Activated CD4-positive, alpha-beta T cell treated with anti-CD3 and anti-CD28 coated beads, Interleukin-2, amount 10 ng/mL, durations not matched to agents 7 days and 5 days (primary cell): ENCODE measurements around the gene PDLIM1. TPM values are rescaled to one million over a fixed set of nuclear protein-coding genes. Genes with fewer than 3 reads are reported as not detected.
"Not testable (repeated sequence)": the region's sequence is repeated elsewhere in the genome, so short reads cannot be mapped to it uniquely, and the experiment has no call there.

Experiments used
- CTCF ChIA-PET: fragments of 350-600 bp; sonication (Branson Sonifier 250); formaldehyde crosslinking; loops from one replicate; lab custom pipeline; 2021; ENCODE audit warnings: antibody characterized with exemption; lab: Charles Lee
- POLR2A ChIA-PET: fragments of 350-600 bp; sonication (Branson Sonifier 250); formaldehyde crosslinking; loops from one replicate; lab custom pipeline; 2021; ENCODE audit warnings: antibody characterized with exemption; lab: Charles Lee
- DNase-seq: peaks from one replicate; pipeline ENCODE4 v3.0.0-alpha.2; 2020
- H3K27ac Mint-ChIP-seq: one replicate; pipeline ENCODE4 v1.8.0; 2021; ENCODE audit warnings: mild to moderate bottlenecking, moderate library complexity, mixed read lengths
- H3K27me3 Mint-ChIP-seq: one replicate; pipeline ENCODE4 v1.8.0; 2021; ENCODE audit warnings: mixed read lengths
- H3K36me3 Mint-ChIP-seq: one replicate; pipeline ENCODE4 v1.8.0; 2021; ENCODE audit warnings: low read depth, mixed read lengths
- H3K4me1 Mint-ChIP-seq: one replicate; pipeline ENCODE4 v1.8.0; 2021; ENCODE audit warnings: mixed read lengths
- H3K4me3 Mint-ChIP-seq: one replicate; pipeline ENCODE4 v1.8.0; 2021; ENCODE audit warnings: mild to moderate bottlenecking, moderate library complexity, mixed read lengths
- H3K9me3 Mint-ChIP-seq: one replicate; pipeline ENCODE4 v1.8.0; 2021; ENCODE audit warnings: mixed read lengths
- total RNA-seq, 2 experiments: library from RNA; stranded (reverse); gene quantifications; one replicate each; pipeline ENCODE4 v1.2.3, GENCODE V29; 2021

PDLIM1 gene
- total RNA-seq, 2 experiments from 2014 or later: 17.4 to 19.6 TPM

GRCh38 chr10:95220539-95220938, 70.3 kb downstream of the PDLIM1 start:
- Mint-ChIP-seq H3K4me1 (no peaks in the 10 kb centered on the region), H3K36me3 (no peaks in the 10 kb centered on the region), H3K4me3 (no peak overlapping the region), H3K9me3 (peaks cover 3% of the 10 kb centered on the region), H3K27me3 (peaks cover 3% of the 10 kb centered on the region), H3K27ac (no peak overlapping the region)
- POLR2A ChIA-PET: no interaction called here
- CTCF ChIA-PET: interaction anchor here (1.6 kb wide), 1 partner anchor 10 kb away, joined by 5 read pairs; no protein-coding TSS in a partner anchor
- no peak for DNase-seq

- Mint-ChIP-seq H3K4me3 (no peak overlapping the region), H3K27ac (no peak overlapping the region), H3K9me3 (no peaks in the 10 kb centered on the region), H3K36me3 (no peaks in the 10 kb centered on the region), H3K27me3 (peaks cover 4% of the 10 kb centered on the region), H3K4me1 (no peaks in the 10 kb centered on the region)
- DNase-seq: no peak
- ChIA-PET POLR2A (no interaction called here), CTCF (no interaction called here)
Measured at GRCh38 chr10:95217476-95217875, 73.3 kb downstream of the PDLIM1 start.

DNA sequence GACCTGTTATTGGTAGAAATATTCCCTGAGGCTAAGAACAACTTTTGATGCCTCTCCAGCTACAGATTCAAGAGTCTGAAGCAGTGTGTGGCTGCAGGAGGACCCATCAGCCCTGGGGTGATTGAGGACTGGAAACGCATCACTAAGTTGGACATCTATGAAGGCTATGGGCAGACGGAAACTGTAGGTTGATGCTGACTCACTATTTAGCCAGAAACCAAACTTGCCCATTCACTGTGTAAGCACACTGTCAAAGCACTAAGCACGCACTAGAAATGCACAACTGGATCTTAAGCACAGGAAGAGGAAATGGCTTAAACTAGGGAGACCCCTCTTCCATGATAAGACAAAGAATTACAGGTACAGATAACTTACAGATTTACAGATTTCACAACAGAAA, 76.0 kb downstream of the PDLIM1 start:
- H3K4me1 Mint-ChIP-seq: no peaks in the 10 kb centered on the region
- POLR2A ChIA-PET: no interaction called here
- H3K36me3 Mint-ChIP-seq: no peaks in the 10 kb centered on the region
- H3K27ac Mint-ChIP-seq: no peak overlapping the region
- H3K27me3 Mint-ChIP-seq: peaks cover 4% of the 10 kb centered on the region
- CTCF ChIA-PET: no interaction called here
- no peak overlapping the region for H3K4me3 Mint-ChIP-seq
- no peak for DNase-seq
- H3K9me3 Mint-ChIP-seq: no peaks in the 10 kb centered on the region

GRCh38 chr10:95214369-95214768, 76.4 kb downstream of the PDLIM1 start:
- POLR2A ChIA-PET: no interaction called here

DNA sequence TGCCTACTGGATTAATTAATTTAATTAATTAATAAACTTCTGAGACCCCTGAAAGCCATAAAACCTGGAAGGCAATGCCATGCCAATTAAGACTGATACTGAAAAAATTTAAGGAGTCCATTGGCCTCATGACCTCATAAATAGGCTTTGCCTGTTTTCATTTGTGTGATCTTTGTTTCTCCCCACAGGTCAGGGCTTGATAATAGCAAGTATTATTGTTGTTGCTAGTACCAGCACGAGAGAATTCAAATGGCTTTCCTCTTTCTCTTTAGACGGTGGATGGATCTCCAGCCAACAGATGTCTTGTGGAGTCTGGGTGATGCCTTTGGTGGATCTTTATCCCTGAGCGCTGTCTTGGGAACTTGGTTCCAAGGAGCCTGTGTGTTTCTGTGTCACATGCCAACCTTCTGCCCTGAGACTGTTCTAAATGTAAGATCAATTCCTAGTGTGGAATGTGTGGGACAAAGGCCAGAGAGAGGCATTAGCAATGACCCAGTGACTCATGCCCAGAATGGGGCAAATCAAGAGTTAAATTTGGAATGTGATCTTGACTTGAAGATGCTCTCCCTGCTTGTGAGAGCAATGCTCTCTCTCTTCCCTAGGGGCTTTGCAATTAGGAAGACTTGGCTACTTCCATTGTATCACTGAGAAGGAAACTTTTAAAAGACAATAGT, 79.1 kb downstream of the PDLIM1 start:
- no peak overlapping the region for H3K27ac Mint-ChIP-seq
- peaks cover 4% of the 10 kb centered on the region for H3K27me3 Mint-ChIP-seq
- H3K36me3 Mint-ChIP-seq: no peaks in the 10 kb centered on the region
- POLR2A ChIA-PET: no interaction called here
- H3K9me3 Mint-ChIP-seq: no peaks in the 10 kb centered on the region
- no peaks in the 10 kb centered on the region for H3K4me1 Mint-ChIP-seq
- DNase-seq: no peak
- H3K4me3 Mint-ChIP-seq: no peak overlapping the region
- CTCF ChIA-PET: interaction anchor here (1.5 kb wide), 1 partner anchor 8 kb away, joined by 5 read pairs; no protein-coding TSS in a partner anchor

More at GRCh38 chr10:95214369-95214768, 76.4 kb downstream of the PDLIM1 start:
- CTCF ChIA-PET: no interaction called here
- Mint-ChIP-seq H3K36me3 (no peaks in the 10 kb centered on the region), H3K9me3 (no peaks in the 10 kb centered on the region), H3K4me3 (no peak overlapping the region), H3K4me1 (no peaks in the 10 kb centered on the region), H3K27me3 (peaks cover 4% of the 10 kb centered on the region), H3K27ac (no peak overlapping the region)
- no peak for DNase-seq

DNA sequence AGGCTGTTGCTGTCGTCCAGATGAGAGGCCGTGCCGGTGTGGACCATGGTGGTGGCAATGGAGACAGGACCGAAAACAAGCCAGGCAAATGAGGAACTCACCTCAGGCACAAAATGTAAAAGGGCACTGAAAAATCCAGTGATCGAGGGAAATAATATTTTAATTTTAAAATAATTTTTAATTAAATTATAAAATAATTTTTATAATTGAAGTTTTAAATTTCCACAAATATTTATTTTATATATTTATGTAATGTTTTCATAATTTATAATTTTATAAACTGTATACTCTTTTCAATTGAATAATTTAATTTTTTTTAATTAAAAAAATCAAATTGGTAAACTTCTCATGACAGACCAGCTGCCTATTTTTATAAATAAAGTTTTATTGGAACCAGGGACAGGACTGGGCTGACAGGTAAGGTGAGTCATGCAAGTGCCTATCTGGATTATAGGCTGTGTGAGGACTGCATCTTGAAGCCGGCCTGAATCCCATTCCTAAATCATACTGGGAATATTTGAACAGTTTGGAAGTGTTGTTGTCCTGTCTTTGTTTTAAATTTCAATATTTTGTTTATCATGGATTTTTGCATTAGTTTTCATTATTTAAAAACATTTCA, 81.2 kb downstream of the PDLIM1 start:
- Mint-ChIP-seq H3K4me3 (no peak overlapping the region), H3K9me3 (no peaks in the 10 kb centered on the region), H3K4me1 (no peaks in the 10 kb centered on the region), H3K27me3 (peaks cover 2% of the 10 kb centered on the region), H3K27ac (no peak overlapping the region), H3K36me3 (no peaks in the 10 kb centered on the region)
- no peak for DNase-seq
- ChIA-PET CTCF (no interaction called here), POLR2A (no interaction called here)

GRCh38 chr10:95208702-95209391, 82.0 kb downstream of the PDLIM1 start:
- Mint-ChIP-seq H3K4me3 (no peak overlapping the region), H3K9me3 (no peaks in the 10 kb centered on the region), H3K4me1 (no peaks in the 10 kb centered on the region), H3K27ac (no peak overlapping the region), H3K36me3 (no peaks in the 10 kb centered on the region), H3K27me3 (peaks cover 2% of the 10 kb centered on the region)
- CTCF ChIA-PET: no interaction called here
- DNase-seq: no peak
- POLR2A ChIA-PET: no interaction called here

DNA sequence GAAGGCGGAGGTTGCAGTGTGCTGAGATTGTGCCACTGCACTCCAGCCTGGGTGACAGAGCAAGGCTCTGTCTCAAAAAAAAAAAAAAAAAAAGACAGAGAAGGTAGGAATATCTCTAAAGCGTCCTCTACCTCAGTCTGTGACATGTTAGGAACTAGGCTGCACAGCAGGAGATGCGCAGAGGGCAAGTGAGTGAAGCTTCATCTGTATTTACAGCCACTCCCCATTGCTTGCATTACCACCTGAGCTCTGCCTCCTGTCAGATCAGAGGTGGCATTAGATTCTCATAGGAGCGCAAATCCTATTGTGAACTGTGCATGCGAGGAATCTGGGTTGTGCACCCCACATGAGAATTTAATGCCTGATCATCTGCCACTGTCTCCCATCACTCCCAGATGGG, 87.9 kb downstream of the PDLIM1 start:
- H3K4me1 Mint-ChIP-seq, H3K36me3 Mint-ChIP-seq, CTCF ChIA-PET, POLR2A ChIA-PET, H3K27me3 Mint-ChIP-seq, H3K4me3 Mint-ChIP-seq, H3K9me3 Mint-ChIP-seq, H3K27ac Mint-ChIP-seq, DNase-seq: not testable (repeated sequence)

GRCh38 chr10:95201736-95202135, 89.1 kb downstream of the PDLIM1 start:
- H3K27me3 Mint-ChIP-seq: no peaks in the 10 kb centered on the region
- H3K27ac Mint-ChIP-seq: no peak overlapping the region
- H3K4me3 Mint-ChIP-seq: no peak overlapping the region
- H3K4me1 Mint-ChIP-seq: no peaks in the 10 kb centered on the region
- CTCF ChIA-PET: no interaction called here
- POLR2A ChIA-PET: no interaction called here
- no peak for DNase-seq
- H3K9me3 Mint-ChIP-seq: peaks cover 2% of the 10 kb centered on the region
- no peaks in the 10 kb centered on the region for H3K36me3 Mint-ChIP-seq

- Mint-ChIP-seq H3K9me3 (peaks cover 2% of the 10 kb centered on the region), H3K36me3 (no peaks in the 10 kb centered on the region), H3K27me3 (peaks cover 2% of the 10 kb centered on the region), H3K27ac (no peak overlapping the region), H3K4me1 (no peaks in the 10 kb centered on the region), H3K4me3 (no peak overlapping the region)
- CTCF ChIA-PET: no interaction called here
- no peak for DNase-seq
- POLR2A ChIA-PET: no interaction called here
Measured at GRCh38 chr10:95196046-95196445, 94.8 kb downstream of the PDLIM1 start.

DNA sequence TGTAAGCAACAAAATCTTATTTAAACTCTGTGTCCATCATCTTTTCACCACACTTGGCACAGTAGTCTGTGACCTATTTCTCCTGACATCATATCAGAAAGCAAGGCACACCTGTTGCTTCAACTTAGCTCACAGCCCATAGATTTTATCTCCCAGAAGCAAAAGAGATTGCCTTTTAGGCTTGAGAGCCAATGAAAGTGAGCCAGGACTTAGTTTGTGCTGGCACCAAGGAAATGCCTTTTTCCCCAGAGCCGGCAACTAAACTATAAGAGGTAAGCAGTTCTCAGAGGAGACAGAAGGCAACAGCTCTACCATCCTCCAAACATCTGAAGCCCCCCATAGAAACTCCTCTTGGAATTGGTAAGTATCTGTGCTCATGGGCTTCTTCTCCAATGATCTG, 96.9 kb downstream of the PDLIM1 start, which contains the start of gene ACSM6:
Gene ACSM6 (plus strand): TSS at position 295 of the 400 bp plus-strand sequence. CDS start 248 bp downstream, outside the sequence.
- POLR2A ChIA-PET: no interaction called here

GRCh38 chr10:95188593-95188992, 102.2 kb downstream of the PDLIM1 start:
- DNase-seq: no peak
- peaks cover 7% of the 10 kb centered on the region for H3K4me1 Mint-ChIP-seq

More for the DNA sequence above, 96.9 kb downstream of the PDLIM1 start, which contains the start of gene ACSM6:
- CTCF ChIA-PET: no interaction called here
- H3K4me1 Mint-ChIP-seq: no peaks in the 10 kb centered on the region
- no peak for DNase-seq
- H3K27ac Mint-ChIP-seq: no peak within 1 kb of the TSS
- H3K4me3 Mint-ChIP-seq: no peak within 1 kb of the TSS
- H3K27me3 Mint-ChIP-seq: peaks cover 7% of the 10 kb centered on the region
- H3K9me3 Mint-ChIP-seq: peaks cover 2% of the 10 kb centered on the region
- no peaks in the 10 kb centered on the region for H3K36me3 Mint-ChIP-seq

DNA sequence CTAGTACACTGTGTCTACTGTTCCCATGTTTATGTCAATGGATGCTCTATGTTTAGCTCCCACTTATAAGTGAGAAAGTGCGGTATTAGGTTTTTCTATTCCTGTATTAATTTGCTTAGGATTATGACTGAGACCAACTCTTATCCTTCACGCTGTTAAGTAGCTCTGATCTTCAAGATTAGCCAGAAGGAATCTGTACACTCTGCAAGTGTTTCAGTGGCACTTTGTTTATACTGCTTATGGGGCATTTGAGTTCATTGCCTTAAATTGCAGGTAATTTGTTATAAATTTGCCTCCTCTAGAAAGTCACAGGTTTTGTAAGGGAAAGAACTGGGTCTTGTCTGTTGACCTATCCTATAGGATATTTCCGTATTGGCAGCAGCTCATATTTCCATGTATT, 103.2 kb downstream of the PDLIM1 start:
- Mint-ChIP-seq H3K4me1 (peaks cover 10% of the 10 kb centered on the region), H3K9me3 (no peaks in the 10 kb centered on the region), H3K27me3 (peaks cover 26% of the 10 kb centered on the region), H3K36me3 (no peaks in the 10 kb centered on the region), H3K4me3 (no peak overlapping the region), H3K27ac (no peak overlapping the region)
- ChIA-PET CTCF (no interaction called here), POLR2A (no interaction called here)
- no peak for DNase-seq

More at GRCh38 chr10:95188593-95188992, 102.2 kb downstream of the PDLIM1 start:
- CTCF ChIA-PET: no interaction called here
- Mint-ChIP-seq H3K9me3 (no peaks in the 10 kb centered on the region), H3K4me3 (no peak overlapping the region), H3K36me3 (no peaks in the 10 kb centered on the region), H3K27ac (no peak overlapping the region), H3K27me3 (peaks cover 24% of the 10 kb centered on the region)
- POLR2A ChIA-PET: no interaction called here
